Activated T-cell treated with anti-CD3 and anti-CD28 coated beads, Interleukin-2, amount 50 U/mL, for 48 hours (primary cell): ENCODE data around the gene UGCG.
A peak's percentile ranks its signal among the peaks of the same experiment; 100 is the strongest.
"Not testable (repeated sequence)": the region's sequence is repeated elsewhere in the genome, so short reads cannot be mapped to it uniquely, and the experiment has no call there.

Source experiments
- DNase-seq, 2 experiments: peaks; one replicate each; pipeline ENCODE4 v3.0.0-alpha.2; 2020

UGCG gene

GRCh38 chr9:111891910-111892499 lies 4.6 kb upstream of the UGCG start:
- DNase-seq = no peak

- DNase-seq = peak in 1 of 2 experiments; percentile 72
These were observed 457 bp downstream of the UGCG start for GRCh38 chr9:111896942-111897600.

- DNase-seq = peak in 1 of 2 experiments; percentile 63
These were observed 1.1 kb downstream of the UGCG start for GRCh38 chr9:111897601-111898137.

- DNase-seq = no peak
These were observed 1.9 kb downstream of the UGCG start for GRCh38 chr9:111898331-111899096.

GRCh38 chr9:111900151-111900857 lies 3.7 kb downstream of the UGCG start:
- DNase-seq = no peak

- no peak for DNase-seq
These were observed 4.4 kb downstream of the UGCG start for GRCh38 chr9:111900858-111901612.

GRCh38 chr9:111902391-111903139 lies 6.0 kb downstream of the UGCG start:
- DNase-seq = no peak

GRCh38 chr9:111903535-111903934 lies 6.9 kb downstream of the UGCG start:
- DNase-seq = not testable (repeated sequence)

GRCh38 chr9:111904026-111904425 lies 7.4 kb downstream of the UGCG start:
- no peak for DNase-seq

GRCh38 chr9:111904891-111905291 lies 8.3 kb downstream of the UGCG start:
- no peak for DNase-seq

- DNase-seq = no peak
These were observed 10.5 kb downstream of the UGCG start for GRCh38 chr9:111907147-111907546.

GRCh38 chr9:111909444-111909843 lies 12.8 kb downstream of the UGCG start:
- no peak for DNase-seq

- no peak for DNase-seq
These were observed 13.8 kb downstream of the UGCG start for GRCh38 chr9:111910428-111910827.

- DNase-seq = no peak
These were observed 16.5 kb downstream of the UGCG start for GRCh38 chr9:111913159-111913558.

GRCh38 chr9:111914749-111915424 lies 18.3 kb downstream of the UGCG start:
- DNase-seq = no peak

GRCh38 chr9:111915425-111915758 lies 18.8 kb downstream of the UGCG start:
- DNase-seq = no peak

GRCh38 chr9:111916234-111916645 lies 19.6 kb downstream of the UGCG start:
- peak; percentile 51 to 60 for DNase-seq

GRCh38 chr9:111917201-111917600 lies 20.6 kb downstream of the UGCG start:
- no peak for DNase-seq

- no peak for DNase-seq
These were observed 21.4 kb downstream of the UGCG start for GRCh38 chr9:111917980-111918379.

- DNase-seq = no peak
These were observed 23.3 kb downstream of the UGCG start for GRCh38 chr9:111919875-111920274.

GRCh38 chr9:111920531-111920930 lies 23.9 kb downstream of the UGCG start:
- DNase-seq = no peak
